NAMALWA (cell line): ENCODE measurements around the gene SLC18A2.
"Not testable (repeated sequence)": the region's sequence is repeated elsewhere in the genome, so short reads cannot be mapped to it uniquely, and the experiment has no call there.

ENCODE experiments used
- DNase-seq: peaks from one replicate; pipeline ENCODE4 v3.0.0-alpha.2; 2015; ENCODE audit warnings: low spot score

Gene SLC18A2

DNA sequence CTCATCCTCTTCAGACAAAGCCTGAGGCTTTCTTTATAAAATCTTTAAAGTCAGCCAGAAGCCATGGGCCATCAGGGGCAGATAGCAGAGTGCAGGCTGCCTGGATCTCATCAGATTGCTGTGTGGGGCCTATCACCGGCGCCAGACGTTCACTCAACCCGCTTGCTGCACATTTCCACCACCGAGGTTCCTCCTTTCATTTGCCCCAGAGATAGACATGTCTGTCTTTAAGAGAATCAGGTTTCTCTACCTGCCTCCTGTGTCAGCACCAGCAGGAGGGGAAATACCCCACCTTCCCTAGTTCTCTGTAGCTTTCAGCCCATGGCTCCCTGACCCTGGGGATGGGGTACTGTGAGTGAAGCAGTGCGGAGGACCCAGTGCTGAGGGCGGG lies 22.0 kb downstream of the SLC18A2 start:
- DNase-seq: no peak

DNA sequence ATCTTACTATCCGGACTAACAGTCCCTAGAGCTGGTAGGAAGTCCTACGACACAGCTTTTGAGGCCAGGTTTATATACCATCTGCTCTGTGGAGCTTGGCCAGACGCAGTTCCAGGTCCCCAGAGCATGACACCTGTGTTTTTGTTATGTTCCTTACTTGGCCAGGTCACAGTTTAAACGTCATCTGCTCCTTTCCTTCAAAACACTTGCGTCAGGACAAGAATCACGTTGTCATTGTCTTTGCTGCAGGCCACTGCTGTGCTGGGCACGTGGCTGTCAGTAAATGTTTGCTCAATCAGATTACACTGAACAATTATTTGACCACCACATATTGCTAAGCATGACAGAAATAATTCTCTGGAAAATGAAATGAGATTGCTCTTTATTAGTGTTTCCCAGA lies 23.9 kb downstream of the SLC18A2 start:
- no peak for DNase-seq

DNA sequence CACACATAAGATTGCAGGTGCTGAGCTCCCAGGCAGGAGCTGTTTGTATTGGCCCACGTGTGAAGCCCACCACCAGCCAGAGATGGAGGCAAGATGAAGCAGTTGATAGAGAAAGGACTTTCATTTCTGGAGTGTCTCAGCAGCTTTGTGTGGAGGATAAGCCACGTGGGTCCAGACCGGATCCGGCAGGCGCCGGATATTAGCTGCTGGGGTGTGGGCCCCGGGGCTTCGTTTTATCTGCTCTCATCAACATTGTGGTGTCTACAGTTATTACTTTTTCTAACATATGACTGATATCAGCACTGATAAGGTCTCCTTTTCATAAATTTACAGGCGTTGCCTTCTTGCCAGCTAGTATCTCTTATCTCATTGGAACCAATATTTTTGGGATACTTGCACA lies 25.5 kb downstream of the SLC18A2 start:
- no peak for DNase-seq

DNA sequence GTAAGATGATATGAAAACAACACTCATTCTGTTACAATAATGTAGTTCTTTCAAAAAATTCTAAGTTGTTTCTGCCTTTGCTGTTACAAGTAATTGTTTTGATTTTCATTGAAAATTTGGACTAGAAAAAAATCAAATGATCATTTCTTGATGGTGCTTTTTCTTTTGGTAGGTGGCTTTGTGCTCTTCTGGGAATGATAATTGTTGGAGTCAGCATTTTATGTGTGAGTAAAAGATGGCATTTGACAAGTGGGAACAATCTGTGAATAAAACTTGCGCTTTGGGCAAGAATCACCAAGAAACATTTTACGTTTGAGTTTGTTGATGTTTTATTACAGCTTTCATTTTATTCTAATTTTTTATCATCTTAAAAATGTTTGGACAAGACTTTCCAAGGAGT lies 25.9 kb downstream of the SLC18A2 start:
- no peak for DNase-seq

DNA sequence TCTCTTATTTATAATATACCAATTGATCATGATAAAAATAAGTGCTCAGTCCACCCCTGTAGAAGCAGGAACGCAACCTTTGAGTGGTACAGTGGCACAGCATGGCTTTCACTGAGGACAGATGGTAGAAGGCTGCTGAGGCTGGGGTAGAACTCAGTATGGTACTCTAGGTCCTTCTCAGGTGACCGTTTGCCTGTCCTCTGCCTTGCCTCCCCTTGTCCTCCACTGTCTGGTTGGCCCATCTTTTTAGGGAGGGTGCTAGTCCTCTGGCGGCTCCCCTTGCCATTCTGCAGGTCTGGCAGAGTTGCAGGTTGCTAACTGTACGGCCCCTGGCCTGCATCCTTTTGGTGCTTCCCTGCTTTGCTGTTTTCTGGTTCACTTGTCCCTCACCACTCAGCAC lies 27.3 kb downstream of the SLC18A2 start:
- DNase-seq: no peak

DNA sequence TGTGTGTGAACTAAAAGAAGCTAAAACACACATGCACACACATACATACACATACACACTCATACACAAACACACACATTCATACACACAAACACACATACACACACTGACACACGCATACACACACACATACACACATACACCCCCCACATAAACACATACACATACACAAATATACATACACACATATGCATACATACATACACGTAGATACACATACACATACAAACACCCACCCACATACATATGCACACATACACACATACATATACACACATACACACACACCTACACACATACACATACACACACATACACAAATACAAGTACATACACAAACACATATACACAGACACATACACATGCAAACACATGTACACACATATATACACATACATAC lies 28.0 kb downstream of the SLC18A2 start:
- DNase-seq: no peak

DNA sequence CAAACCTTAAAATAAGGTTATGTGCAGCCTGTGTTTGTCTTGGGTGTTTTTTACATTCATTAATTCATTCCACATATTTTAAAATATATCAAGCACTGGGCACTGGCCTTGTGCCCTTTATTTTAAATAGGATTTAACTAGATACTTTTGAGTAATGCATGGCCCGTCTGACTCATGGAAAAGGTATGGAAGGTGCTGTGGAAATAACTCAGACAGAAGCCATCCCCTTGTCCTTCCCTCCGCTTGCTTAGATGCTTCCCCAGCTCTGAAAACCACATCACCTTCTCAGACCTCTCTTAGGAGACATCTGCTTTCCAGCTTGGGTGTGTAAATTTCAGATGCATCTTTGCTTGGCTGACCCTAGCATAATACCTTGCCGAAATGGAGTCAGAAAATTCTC lies 30.5 kb downstream of the SLC18A2 start:
- no peak for DNase-seq

DNA sequence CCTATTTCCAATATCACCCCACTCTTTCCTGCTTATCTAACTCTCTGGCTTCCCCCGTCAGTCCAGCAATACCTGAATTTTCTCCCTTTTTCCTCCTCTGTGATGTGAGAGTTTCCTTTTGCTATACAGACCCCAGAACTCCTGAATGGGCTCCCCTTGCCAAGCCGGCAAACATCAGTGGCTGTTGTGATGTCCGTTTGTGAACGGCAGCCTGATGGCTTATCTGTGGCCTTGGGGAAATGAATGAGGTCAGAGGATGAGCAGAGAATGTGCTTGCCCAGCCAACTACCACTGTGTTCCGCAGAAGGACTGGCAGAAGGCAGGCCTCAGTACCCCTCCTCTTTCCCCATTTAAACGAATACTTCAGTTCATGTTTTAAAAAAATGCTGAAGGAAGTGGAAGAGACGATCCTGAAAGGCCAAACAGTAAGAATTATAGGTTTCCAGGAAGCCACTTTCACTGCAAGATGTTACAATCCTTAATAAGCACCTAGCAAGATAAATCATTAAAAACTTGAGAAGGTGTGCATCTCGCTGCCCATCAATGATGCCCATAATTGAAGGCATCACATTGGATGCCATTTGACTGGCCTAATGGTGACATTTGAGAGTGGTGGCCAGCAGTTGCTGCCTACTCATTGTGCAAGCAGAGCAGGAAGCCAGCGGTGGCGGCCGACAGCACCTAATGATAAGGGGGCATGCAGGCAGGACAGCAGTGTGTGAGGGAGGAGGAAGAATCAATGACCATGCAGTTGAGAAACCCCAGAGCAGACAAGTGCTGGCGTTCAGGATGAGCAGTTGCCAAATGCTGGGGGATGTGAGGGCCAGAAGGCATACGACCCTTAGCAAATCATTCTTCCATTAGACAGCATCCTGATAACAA lies 31.5 kb downstream of the SLC18A2 start:
- DNase-seq: no peak

DNA sequence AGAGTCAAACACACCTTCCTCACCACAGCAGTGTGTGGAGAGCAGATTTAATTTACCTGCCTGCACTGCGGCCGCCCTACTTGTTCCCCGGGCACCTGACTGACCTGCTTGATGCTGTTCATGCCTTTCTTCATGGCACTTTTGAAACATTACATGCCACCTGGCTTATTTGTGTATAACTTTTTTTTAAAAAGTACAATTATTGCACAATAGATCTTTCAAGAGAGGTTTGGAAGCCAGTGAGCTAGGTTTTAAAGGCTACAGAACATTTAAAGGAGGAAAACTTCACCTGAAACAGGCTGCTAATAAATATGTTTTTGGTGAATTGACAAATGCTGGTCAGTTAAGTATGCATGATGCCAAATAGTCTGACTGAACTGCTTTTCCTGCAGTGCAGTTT lies 33.1 kb downstream of the SLC18A2 start:
- DNase-seq: no peak

DNA sequence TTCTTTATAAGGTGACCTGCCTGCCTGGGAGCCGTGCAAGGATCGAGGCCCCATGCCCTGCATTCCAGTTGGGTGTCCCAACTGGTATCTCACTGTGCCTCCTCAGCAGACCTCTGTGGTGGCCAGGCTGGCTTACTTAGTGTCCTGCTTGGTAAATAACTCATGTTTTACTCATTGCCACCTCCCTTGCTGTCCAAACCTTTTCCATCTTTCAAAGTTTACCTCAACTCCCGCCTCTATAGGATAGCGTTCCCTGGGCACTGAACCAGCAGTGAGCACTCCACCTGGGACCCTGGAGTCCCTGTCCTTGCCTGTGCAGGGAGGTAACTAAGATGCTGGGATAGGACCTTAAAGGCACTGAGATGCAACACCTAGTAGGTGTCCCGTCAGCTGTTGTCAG lies 33.6 kb downstream of the SLC18A2 start:
- DNase-seq: no peak

DNA sequence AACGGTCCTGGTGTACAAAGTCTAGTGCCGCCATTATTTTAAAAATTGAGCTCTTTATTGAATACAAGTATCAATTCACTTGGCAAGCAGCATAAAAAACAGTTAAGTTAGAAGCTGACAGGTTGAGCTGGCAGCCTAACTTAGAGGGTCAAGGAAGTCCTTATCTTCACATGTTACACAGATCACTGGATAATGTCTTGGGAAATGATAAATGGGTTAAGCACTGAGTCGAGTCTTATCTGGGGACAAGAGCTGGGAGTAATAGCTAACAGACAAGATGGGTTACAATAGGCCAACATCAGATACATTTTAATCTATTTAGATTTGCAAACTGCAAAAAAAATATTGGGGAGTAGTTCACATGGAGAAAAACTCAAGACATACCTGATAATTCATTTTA lies 34.2 kb downstream of the SLC18A2 start:
- no peak for DNase-seq

DNA sequence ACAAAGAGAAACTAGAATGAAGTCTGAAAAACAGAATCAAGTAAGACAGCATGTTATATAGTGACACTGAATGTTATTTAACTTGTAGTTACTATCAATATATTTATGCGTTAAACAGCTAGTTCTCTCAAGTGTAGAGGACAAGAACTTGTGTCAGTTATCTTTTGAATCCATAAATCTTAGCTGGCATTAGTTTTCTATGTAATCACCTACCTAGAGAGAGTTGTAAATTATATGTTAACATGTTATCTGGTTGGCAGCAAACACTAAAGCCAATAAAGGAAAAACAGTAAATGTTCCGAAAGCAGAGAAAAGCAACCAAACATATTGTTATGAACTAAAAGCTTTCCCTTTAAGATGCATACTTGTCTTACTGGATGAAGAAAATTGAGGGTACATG lies 36.8 kb downstream of the SLC18A2 start:
- DNase-seq: no peak

DNA sequence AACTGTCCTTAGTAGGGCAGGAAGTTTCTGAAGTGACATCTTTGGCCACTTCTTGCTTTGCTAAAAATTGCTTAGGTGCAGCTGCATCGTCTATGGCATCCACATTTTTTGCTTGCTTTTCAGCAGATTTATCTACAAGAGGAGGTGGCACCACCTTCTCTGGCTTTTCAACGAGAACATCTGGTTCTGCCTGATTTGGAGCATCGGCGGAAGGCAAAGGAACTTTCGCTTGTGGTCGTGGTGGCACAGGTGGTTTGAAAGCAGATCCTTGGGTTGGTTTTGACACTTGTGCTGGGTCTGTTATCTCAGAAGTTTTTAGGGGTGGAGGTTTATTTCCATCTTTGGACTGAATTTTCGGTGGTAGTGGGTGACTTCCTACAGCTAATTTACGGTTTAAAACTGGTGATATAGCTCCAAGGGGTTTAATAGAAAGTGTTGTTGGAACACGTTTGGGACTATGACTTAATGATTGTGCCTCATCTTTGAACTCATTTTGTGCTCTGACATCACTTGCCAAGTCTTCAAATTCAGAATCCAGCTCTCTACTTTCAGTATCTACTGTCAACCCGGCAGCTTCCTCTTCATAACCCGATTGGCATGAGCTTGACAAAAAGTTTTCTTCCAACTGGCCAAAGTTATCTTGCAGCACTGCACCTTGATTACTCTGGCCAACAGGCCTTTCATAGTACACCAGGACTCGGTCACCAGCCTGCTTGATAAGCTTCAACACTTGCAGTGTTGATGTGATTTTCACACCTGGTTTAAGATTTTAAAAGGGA lies 44.0 kb downstream of the SLC18A2 start:
- DNase-seq: no peak

DNA sequence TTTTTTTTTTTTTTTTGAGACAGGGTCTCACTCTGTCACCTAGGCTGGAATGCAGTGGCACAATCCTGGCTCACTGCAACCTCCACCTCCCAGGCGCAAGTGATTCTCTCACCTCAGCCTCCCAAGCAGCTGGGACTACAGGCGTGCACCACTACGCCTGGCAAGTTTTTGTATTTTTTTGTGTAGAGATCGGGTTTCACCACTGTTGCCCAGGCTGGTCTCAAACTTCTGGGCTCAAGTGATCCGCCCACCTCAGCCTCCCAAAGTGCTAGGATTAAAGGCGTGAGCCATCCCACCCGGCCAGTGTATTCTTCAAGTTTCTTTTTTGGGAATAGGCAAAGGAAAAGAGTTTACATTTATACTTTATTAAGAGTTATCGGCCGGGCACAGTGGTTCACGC lies 50.0 kb downstream of the SLC18A2 start:
- DNase-seq: not testable (repeated sequence)

DNA sequence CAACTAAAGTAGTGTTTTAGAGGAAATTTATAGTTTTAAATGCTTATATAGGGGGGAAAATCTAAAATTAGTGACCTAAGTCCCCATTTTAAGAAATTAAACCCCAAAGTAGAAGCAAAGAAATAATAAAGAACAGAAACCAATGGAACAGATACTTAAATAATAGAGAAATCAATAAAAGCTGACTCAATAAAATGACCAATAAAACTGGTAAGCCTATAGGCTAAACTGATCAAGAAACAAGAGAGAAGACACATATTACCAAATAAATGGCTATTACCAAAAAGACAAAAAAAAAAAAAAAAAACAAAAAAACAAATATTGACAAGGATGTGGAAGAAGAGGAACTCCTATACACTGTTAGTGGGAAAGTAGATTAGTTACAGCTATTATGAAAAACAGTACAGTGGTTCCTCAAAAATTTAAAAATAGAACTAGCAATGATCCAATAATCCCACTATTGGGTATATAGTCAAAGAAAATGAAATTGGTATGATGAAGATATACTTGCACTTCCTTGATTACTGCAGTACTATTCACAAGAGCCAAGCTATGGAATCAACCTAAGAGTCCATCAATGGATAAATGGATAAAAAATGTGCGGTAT lies 53.2 kb downstream of the SLC18A2 start:
- no peak for DNase-seq

DNA sequence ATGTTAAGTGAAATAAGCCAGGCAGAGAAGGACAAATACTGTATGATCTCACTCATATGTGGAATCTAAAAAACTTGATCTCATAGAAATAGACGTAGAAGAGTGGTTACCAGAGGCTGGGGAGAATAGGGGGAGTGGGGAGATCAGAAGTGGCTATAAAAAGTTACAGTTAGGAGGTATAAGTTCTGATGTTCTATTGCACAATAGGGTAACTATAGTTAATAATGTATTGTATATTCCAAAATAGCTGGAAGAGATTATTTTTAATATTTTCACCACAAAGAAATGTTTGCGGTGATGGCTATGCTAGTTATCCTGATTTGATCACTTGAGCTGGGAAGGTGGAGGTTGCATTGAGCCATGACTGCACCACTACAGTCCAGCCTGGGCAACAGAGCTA lies 53.8 kb downstream of the SLC18A2 start:
- no peak for DNase-seq

DNA sequence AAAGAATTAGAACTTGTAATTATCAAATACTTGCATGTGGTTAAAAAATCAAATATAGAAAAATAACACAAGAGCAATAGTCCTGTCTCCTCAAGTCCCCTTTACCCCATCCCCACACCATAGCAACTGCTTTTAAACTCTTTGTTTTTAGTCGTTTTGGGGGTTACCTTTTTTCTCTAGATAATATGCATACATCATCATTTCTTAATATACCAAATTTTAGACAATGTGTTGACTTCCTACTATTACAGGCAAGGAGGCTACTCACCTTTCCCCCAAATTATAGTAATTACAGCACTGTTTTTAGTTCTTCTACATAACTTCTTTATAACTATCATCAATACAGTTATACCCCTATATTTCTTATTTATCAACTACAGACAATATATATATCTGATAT lies 57.3 kb downstream of the SLC18A2 start:
- DNase-seq: no peak

DNA sequence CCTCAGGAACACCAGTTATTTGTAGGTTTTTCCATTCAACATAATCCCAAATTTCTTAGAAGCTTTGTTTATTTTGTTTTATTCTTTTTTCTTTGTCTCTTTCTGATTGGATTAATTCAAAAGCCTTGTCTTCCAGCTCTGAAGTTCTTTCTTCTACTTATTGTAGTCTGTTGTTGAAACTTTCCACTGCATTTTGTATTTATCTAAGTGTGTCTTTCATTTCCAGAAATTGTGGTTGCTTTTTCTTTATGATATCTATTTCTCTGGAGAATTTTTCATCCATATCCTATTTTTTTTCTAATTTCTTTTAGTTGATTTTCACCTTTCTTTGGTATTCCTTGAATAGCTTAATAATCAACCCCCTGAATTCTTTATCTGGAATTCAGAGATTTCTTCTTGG lies 58.5 kb downstream of the SLC18A2 start:
- DNase-seq: no peak

DNA sequence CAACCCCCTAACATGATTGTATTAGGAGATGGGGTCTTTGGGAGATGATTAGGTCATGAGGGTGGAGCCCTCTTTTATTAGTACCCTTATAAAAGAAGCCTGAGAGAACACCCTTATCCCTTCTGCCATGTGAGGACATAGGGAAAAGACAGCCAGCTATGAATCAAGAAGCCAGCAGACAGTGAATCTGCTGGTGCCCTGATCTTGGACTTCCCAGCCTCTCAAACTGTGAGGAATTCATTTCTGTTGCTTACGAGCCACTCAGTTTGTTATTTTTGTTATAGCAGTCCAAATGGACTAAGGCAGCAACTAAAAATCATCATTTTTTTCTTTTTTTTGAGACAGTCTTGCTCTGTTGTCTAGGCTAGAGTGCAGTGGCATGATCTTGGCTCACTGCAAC lies 59.8 kb downstream of the SLC18A2 start:
- DNase-seq: no peak

DNA sequence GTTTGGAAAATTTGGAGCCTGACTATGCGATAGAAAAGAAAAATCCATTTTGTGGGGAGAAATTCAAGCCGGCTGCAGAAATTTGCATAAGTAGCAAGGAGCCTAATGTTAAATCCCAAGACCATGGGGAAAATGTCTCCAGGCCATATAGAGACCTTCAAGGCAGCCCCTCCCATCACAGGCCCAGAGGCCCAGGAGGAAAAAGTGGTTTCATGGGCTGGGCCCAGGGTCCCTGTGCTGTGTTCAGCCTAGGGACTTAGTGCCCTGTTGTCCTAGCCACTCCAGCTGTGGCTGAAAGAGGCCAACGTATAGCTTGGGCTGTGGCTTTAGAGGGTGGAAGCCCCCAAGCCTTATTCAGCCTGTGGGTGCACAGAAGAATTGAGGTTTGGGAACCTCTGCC lies 62.5 kb downstream of the SLC18A2 start:
- DNase-seq: not testable (repeated sequence)

DNA sequence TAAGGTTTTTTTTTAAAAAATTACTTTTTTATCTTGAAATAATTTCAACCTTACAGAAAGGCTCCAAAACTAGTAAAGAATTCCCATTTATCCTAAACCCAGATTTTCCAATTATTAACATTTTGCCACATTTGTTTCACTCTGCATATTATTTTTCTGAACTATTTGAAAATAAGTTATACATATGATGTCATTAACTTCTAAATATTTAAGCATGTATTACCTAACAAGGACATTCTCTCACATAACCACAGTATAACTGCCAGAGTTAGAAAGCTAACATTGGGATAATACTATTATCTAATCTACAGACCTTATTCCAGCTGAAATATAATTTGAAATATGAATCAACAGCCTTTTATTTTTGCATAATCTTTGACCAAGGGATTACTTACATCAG lies 65.8 kb downstream of the SLC18A2 start:
- no peak for DNase-seq

DNA sequence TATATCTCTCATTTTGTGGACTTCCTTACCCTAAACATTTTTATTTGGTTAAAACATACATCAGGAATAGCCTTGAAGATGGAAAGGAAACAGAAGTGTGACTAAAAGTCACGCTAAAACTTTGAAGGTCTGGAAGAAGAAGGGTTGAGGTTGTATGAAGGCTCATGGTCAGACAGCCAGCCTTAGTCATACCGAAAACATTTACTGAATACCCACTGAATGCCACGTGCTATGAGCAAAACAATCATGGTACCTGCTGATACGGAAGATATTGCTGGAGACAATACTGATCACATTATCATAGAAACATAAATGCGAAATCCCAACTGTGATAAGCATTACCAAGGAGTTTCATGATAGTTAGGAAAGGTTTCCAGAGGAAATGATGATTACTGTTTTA lies 70.3 kb downstream of the SLC18A2 start:
- DNase-seq: no peak

DNA sequence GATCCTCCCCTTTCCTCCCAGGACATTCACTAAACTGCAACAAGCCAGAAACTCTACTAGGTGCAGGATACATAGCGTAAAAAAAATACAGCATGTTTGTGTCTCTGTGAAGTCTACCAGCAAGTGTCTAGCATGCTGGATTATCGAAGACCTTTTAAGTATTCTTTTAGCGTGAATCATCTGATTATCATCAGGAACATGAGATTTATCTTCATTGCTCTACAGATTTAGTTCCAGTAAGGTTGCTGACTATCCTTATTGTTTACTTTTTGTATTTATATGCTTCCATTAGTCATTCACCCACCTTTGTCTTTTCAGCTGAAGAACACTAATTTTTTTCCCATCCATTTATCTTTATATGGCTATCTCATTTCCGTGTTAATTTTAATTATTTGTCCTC lies 71.5 kb downstream of the SLC18A2 start:
- no peak for DNase-seq
